Tibial nerve (tissue), 4 donors: ENCODE measurements around the gene DUS3L. TPM values are rescaled to one million over a fixed set of nuclear protein-coding genes. Genes with fewer than 3 reads are reported as not detected.

Experiments used
- DNase-seq, 2 donors: peaks; one replicate each; pipeline ENCODE4 v3.0.0-alpha.2; 2019; ENCODE audit warnings: low spot score in 2 of 2
- H3K27ac ChIP-seq, 4 donors: fragments of 200-600 bp; sonication (generic) in 3 of 4; one replicate each; pipeline ENCODE4 v1.5.1; 2017 to 2019; ENCODE audit warnings: mild to moderate bottlenecking in 1 of 4
- H3K27me3 ChIP-seq, 2 donors: fragments of 200-600 bp; sonication (generic) in 1 of 2; one replicate each; pipeline versions ENCODE4 v1.5.1 to v1.6.0; 2017 to 2019
- H3K36me3 ChIP-seq, 3 donors: fragments of 200-600 bp; sonication (generic); one replicate each; pipeline ENCODE4 v1.5.1; 2018 to 2019
- H3K4me1 ChIP-seq, 4 donors: fragments of 200-600 bp; sonication (generic) in 3 of 4; one replicate each; pipeline ENCODE4 v1.5.1; 2017 to 2019
- H3K4me3 ChIP-seq, 4 donors: fragments of 200-600 bp; sonication (generic) in 3 of 4; one replicate each; pipeline ENCODE4 v1.5.1; 2017 to 2019; ENCODE audit warnings: mild to moderate bottlenecking in 1 of 4, moderate library complexity in 1 of 4
- H3K9me3 ChIP-seq, 4 donors: fragments of 200-600 bp; sonication (generic) in 3 of 4; one replicate each; pipeline ENCODE4 v1.5.1; 2017 to 2019
- CTCF ChIP-seq, 5 experiments: fragments of 200-600 bp in 3 of 5; fragments of 450-650 bp in 2 of 5; sonication (generic) in 3 of 5; IDR thresholded peaks; one replicate each; pipeline ENCODE4 v1.5.1; 2016 to 2019; ENCODE audit warnings: antibody characterized with exemption in 5 of 5, mild to moderate bottlenecking in 3 of 5, moderate library complexity in 2 of 5
- EP300 ChIP-seq, 2 donors: sonication (generic); formaldehyde crosslinking; IDR thresholded peaks; one replicate each; pipeline ENCODE4 v1.6.1; 2017; ENCODE audit warnings: antibody characterized with exemption in 2 of 2, mild to moderate bottlenecking in 1 of 2
- POLR2A ChIP-seq, 2 donors: fragments of 450-650 bp; IDR thresholded peaks; one replicate each; pipeline ENCODE4 v1.6.1; 2017; ENCODE audit warnings: antibody characterized with exemption in 2 of 2, mild to moderate bottlenecking in 2 of 2, moderate library complexity in 2 of 2
- WGBS, 2 donors: methylation state at CpG; one replicate each; pipeline ENCODE4 v1.1.5; 2018; 5-methylcytosine and 5-hydroxymethylcytosine counted together
- total RNA-seq, 4 donors: library from RNA; depleted of rRNA; stranded (reverse); fragments of >200 nt; gene quantifications; one replicate each; pipeline ENCODE4 v1.1.0, GENCODE V29; 2016

The DUS3L gene
- total RNA-seq, 4 donors from 2014 or later, result 33.2 to 75.9 (median 54.2) TPM

- no peak for DNase-seq
- TF ChIP-seq EP300 (IDR thresholded peaks at IDR 0.05), result no peak
- no peak for TF ChIP-seq CTCF (IDR thresholded peaks at IDR 0.05)
- no peak for TF ChIP-seq POLR2A (IDR thresholded peaks at IDR 0.05)
- WGBS, 2 donors, result 70 to 74% methylated on average over 35 to 36 of the region's 37 CpGs
- Histone ChIP-seq H3K9me3 (no peaks in the 10 kb centered on the region), H3K4me3 (no peak overlapping the region), H3K27ac (no peak overlapping the region), H3K27me3 (peaks cover 2 to 58% of the 10 kb centered on the region in 2 donors), H3K36me3 (no peaks in the 10 kb centered on the region), H3K4me1 (peaks cover 0 to 32% (median 7%) of the 10 kb centered on the region in 4 donors)
Measured at GRCh38 chr19:5799247-5800241, 8.6 kb upstream of the DUS3L start.

- H3K36me3 ChIP-seq, result no peaks in the 10 kb centered on the region
- no peak for DNase-seq
- WGBS, 2 donors, result 83% methylated on average over 8 of the region's 8 CpGs
Measured at GRCh38 chr19:5798244-5798643, 7.3 kb upstream of the DUS3L start.

GRCh38 chr19:5795382-5795919 lies 4.5 kb upstream of the DUS3L start:
- H3K27ac ChIP-seq, result no peak overlapping the region
- no peaks in the 10 kb centered on the region for H3K9me3 ChIP-seq
- WGBS, 2 donors, result 88 to 89% methylated on average over 7 of the region's 7 CpGs
- no peak for DNase-seq
- peaks cover 0 to 17% of the 10 kb centered on the region in 2 donors for H3K27me3 ChIP-seq
- peaks cover 0 to 7% (median 1%) of the 10 kb centered on the region in 4 donors for H3K4me1 ChIP-seq
- no peaks in the 10 kb centered on the region for H3K36me3 ChIP-seq
- TF ChIP-seq POLR2A (IDR thresholded peaks at IDR 0.05) (no peak), EP300 (IDR thresholded peaks at IDR 0.05) (no peak), CTCF (IDR thresholded peaks at IDR 0.05) (no peak)
- no peak overlapping the region for H3K4me3 ChIP-seq

More at GRCh38 chr19:5798244-5798643, 7.3 kb upstream of the DUS3L start:
- TF ChIP-seq POLR2A (IDR thresholded peaks at IDR 0.05) (no peak), EP300 (IDR thresholded peaks at IDR 0.05) (no peak), CTCF (IDR thresholded peaks at IDR 0.05) (no peak)
- Histone ChIP-seq H3K4me3 (no peak overlapping the region), H3K9me3 (no peaks in the 10 kb centered on the region), H3K27me3 (peaks cover 0 to 45% of the 10 kb centered on the region in 2 donors), H3K27ac (no peak overlapping the region), H3K4me1 (peaks cover 0 to 19% (median 1%) of the 10 kb centered on the region in 4 donors)

DNA sequence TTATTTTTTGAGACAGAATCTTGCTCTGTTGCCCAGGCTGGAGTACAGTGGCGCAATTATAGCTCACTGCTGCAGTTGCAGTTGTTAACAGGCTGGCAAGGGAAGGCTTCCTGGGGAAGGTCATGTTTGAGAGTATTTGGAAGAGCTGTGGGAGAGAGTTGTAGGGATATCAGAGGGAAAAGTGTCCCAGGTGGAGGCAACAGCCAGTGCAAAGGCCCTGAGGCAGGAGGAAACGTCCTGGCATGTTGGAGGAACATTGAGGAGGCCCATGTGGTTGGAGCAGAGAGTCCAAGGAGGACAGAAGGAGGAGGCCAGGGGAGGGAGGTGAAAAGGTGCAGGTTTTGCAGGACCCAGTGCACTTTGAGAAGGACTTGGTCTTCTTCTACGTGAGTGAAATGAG lies 2.2 kb upstream of the DUS3L start:
- H3K4me1 ChIP-seq, result peaks cover 0 to 9% (median 2%) of the 10 kb centered on the region in 4 donors
- 89 to 96% methylated on average over 3 of the region's 3 CpGs for WGBS, 2 donors
- H3K4me3 ChIP-seq, result no peak overlapping the region
- no peak overlapping the region for H3K27ac ChIP-seq
- DNase-seq, result no peak
- no peaks in the 10 kb centered on the region for H3K27me3 ChIP-seq
- no peak for TF ChIP-seq CTCF (IDR thresholded peaks at IDR 0.05)
- no peak for TF ChIP-seq EP300 (IDR thresholded peaks at IDR 0.05)
- no peak for TF ChIP-seq POLR2A (IDR thresholded peaks at IDR 0.05)
- H3K36me3 ChIP-seq, result peaks cover 0 to 19% (median 3%) of the 10 kb centered on the region in 3 donors
- no peaks in the 10 kb centered on the region for H3K9me3 ChIP-seq

- Histone ChIP-seq H3K9me3 (no peaks in the 10 kb centered on the region), H3K4me3 (no peak overlapping the region), H3K27ac (no peak overlapping the region), H3K36me3 (peaks cover 3 to 28% (median 10%) of the 10 kb centered on the region in 3 donors), H3K27me3 (no peaks in the 10 kb centered on the region), H3K4me1 (peaks cover 0 to 9% (median 2%) of the 10 kb centered on the region in 4 donors)
- 85 to 92% methylated on average over 18 of the region's 18 CpGs for WGBS, 2 donors
- DNase-seq, result no peak
- no peak for TF ChIP-seq EP300 (IDR thresholded peaks at IDR 0.05)
- no peak for TF ChIP-seq CTCF (IDR thresholded peaks at IDR 0.05)
- no peak for TF ChIP-seq POLR2A (IDR thresholded peaks at IDR 0.05)
Measured at GRCh38 chr19:5792224-5792623, 1.3 kb upstream of the DUS3L start.
